NCI-H2227 (cell line): ENCODE measurements around the gene NHSL1.

ENCODE experiments used
- DNase-seq: peaks from one replicate; lab custom pipeline; 2025; ENCODE audit not compliant: unreplicated experiment; lab: John Stamatoyannopoulos, UW

Gene NHSL1

GRCh38 chr6:138523347-138524210 lies 24.3 kb upstream of the NHSL1 start:
- no peak for DNase-seq

GRCh38 chr6:138522611-138523010 lies 23.3 kb upstream of the NHSL1 start:
- DNase-seq, result no peak

DNA sequence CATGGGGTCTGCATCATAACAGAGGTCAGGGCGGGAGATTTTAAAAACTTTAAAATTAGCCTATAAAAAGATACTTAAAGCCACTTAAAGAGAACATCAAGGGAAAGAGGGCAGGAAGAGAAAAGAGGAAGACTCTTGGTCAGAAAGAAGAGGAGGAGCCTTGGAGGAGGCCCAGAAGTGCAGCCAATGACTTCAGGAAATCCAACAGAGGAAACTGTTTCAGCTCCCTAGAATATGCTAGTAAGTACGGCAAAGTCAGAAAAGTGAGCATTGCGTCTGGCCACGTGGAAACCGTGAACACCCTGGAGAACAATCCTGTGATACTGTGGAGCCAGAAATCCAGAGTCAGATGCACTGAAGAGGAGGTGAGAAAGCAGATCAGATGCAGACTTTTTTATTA lies 22.5 kb upstream of the NHSL1 start:
- DNase-seq, result no peak

GRCh38 chr6:138520463-138520862 lies 21.2 kb upstream of the NHSL1 start:
- DNase-seq, result peak; percentile 20

GRCh38 chr6:138518054-138518453 lies 18.8 kb upstream of the NHSL1 start:
- no peak for DNase-seq

GRCh38 chr6:138517635-138518034 lies 18.3 kb upstream of the NHSL1 start:
- DNase-seq, result peak; percentile 22

DNA sequence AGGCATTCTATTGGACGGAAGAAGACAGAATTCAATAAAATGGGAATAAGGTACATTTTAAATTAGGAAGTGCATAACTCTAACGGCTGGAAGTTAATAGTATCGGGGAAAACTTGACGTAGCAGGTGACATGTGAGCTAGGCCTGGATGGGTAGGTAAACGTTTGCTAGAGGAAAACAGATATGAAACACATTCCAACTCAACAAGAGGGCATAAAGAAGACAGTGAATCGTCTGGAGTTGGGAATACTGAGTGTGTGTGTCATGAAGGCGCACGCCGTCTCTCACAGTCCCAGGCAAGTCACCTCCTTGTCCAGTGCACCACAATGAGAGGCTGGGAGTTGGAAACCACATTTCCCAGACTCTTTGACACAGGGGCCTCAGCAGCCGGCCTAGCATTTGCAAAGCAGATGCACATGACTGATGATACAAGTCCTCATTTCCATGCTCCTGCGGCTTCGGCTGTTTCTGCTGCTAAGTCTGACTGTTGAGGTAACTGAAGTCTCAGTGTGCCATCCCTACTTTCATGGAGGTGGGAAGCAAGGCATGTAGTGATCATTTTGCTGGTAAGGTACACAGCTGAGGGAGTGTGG lies 16.5 kb upstream of the NHSL1 start:
- no peak for DNase-seq

- DNase-seq, result no peak
Observed at GRCh38 chr6:138514860-138515540, 15.7 kb upstream of the NHSL1 start.

DNA sequence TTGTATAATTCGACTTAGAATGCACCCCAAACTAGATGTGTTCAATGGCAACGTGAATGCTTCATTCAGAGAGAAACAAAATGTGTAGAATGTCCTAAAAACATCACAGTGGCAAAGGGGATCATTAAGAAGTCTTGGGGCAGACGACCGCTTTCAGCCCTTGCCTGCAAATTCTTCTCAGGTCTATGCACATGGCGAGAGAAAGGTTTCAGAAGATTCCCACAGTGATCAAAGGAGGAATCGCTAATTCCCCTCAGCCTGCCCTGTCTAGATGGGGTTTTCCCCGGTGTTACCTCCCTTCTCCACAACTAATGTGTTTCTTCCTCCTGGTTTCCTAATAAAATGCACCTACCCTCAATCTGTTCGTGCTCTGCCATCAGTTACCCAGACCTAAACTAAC lies 13.3 kb upstream of the NHSL1 start:
- DNase-seq, result no peak

- no peak for DNase-seq
Observed at GRCh38 chr6:138510093-138510492, 10.8 kb upstream of the NHSL1 start.

- DNase-seq, result no peak
Observed at GRCh38 chr6:138509371-138509770, 10.1 kb upstream of the NHSL1 start.

GRCh38 chr6:138508676-138508988 lies 9.3 kb upstream of the NHSL1 start:
- DNase-seq, result no peak

- no peak for DNase-seq
Observed at GRCh38 chr6:138507977-138508675, 8.8 kb upstream of the NHSL1 start.

GRCh38 chr6:138504764-138505689 lies 5.7 kb upstream of the NHSL1 start:
- no peak for DNase-seq

DNA sequence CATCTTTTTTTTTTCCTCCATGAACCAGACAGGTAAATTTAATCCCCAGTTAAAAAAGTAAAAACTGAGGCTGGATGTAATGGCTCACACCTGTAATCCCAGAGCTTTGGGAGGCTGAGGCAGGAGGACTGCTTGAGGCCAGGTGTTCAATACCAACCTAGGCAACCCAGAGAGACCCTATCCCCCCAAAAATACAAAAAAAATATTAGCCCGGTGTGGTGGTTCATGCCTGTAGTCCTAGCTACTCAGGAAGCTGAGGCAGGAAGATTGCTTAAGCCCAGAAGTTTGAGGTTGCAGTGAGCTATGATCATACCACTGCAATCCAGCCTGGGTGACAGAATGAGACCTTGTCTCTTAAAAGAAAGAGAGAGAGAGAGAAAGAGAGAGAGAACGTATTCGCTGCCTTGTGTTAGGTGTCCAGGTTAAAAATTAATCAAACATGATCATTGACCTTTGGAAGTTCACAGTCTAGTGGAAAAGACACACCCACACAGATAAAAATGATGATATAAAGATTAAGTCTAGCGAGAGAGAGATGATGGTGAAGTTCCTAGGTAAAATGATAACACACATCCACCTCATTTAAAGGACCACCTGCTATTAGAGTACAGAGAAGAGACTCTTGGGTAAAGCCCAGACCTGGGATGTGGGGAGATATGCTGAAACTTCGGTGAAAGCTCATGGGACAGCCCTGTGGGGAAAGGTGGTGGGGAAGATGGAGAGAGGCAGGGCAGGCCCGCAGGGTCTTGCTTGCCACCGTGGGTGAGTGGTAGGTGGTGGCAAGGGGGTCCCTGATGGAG lies 4.8 kb upstream of the NHSL1 start:
- no peak for DNase-seq

- DNase-seq, result no peak
Observed at GRCh38 chr6:138502546-138502945, 3.3 kb upstream of the NHSL1 start.

- DNase-seq, result no peak
Observed at GRCh38 chr6:138500867-138501446, 1.7 kb upstream of the NHSL1 start.

DNA sequence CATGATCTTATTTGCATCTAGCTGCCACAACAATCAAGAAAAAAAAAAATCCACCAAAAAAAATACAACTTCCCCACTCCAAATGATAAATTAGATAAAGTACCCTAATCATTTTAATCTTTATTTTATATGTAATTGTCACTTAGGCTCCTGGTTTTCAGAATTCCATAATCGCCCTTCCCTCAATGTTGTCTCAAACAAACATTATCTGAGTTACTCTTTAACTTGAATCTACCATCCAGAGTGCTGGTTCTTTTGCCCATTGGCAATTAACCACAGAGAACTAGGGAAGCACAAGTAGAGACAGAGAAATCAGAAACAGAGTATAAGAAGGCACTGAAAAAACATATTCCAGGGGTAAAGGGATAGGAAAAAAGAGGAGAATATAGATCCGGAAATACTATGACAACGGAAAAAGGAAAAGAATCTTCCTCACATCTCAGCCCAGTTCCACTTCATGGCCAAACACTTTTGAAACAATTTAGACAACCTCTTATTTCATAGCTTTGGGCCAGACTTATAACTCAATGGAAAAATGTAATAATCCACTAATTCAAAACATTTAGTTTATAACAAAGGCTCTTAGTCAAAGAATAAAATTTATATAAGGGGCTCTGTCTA lies 861 bp upstream of the NHSL1 start:
- no peak for DNase-seq
